Esophagus muscularis mucosa (tissue), 4 donors: ENCODE measurements around the gene WDFY2. TPM values are rescaled to one million over a fixed set of nuclear protein-coding genes. Genes with fewer than 3 reads are reported as not detected.
A peak's percentile ranks its signal among the peaks of the same experiment; 100 is the strongest.

Source experiments
- DNase-seq: peaks from one replicate; pipeline ENCODE4 v3.0.0-alpha.2; 2017; ENCODE audit errors: extremely low spot score
- H3K27ac ChIP-seq, 4 donors: fragments of 200-600 bp; sonication (generic); replicated peaks in 1 of 4; 1 replicate in 3 of 4; 2 replicates in 1 of 4; pipeline ENCODE4 v1.5.1; 2016 to 2019; ENCODE audit warnings: mild to moderate bottlenecking in 1 of 4
- H3K27me3 ChIP-seq, 4 donors: fragments of 200-600 bp; sonication (generic); one replicate each; pipeline versions ENCODE4 v1.5.1 to v1.6.0; 2016 to 2019
- H3K36me3 ChIP-seq, 4 donors: fragments of 200-600 bp; sonication (generic); one replicate each; pipeline ENCODE4 v1.5.1; 2016 to 2019
- H3K4me1 ChIP-seq, 4 donors: fragments of 200-600 bp; sonication (generic); one replicate each; pipeline ENCODE4 v1.5.1; 2016 to 2019
- H3K4me3 ChIP-seq, 4 donors: fragments of 200-600 bp; sonication (generic); 1 replicate in 2 of 4; 2 replicates in 2 of 4; pipeline ENCODE4 v1.5.1; 2016 to 2019; ENCODE audit warnings: mild to moderate bottlenecking in 4 of 4, moderate library complexity in 1 of 4
- H3K9me3 ChIP-seq, 4 donors: fragments of 200-600 bp; sonication (generic); 1 replicate in 3 of 4; 2 replicates in 1 of 4; pipeline ENCODE4 v1.5.1; 2016 to 2019
- CTCF ChIP-seq, 3 experiments: fragments of 200-600 bp in 2 of 3; fragments of 450-650 bp in 1 of 3; sonication (generic) in 2 of 3; IDR thresholded peaks; one replicate each; pipeline ENCODE4 v1.5.1; 2017 to 2019; ENCODE audit warnings: antibody characterized with exemption in 3 of 3, mild to moderate bottlenecking in 2 of 3, moderate library complexity in 1 of 3
- EP300 ChIP-seq: sonication (generic); formaldehyde crosslinking; IDR thresholded peaks from one replicate; pipeline ENCODE4 v1.6.1; 2017; ENCODE audit warnings: antibody characterized with exemption
- POLR2A ChIP-seq: fragments of 450-650 bp; IDR thresholded peaks from one replicate; pipeline ENCODE4 v1.6.1; 2017; ENCODE audit warnings: antibody characterized with exemption, moderate library complexity, mild to moderate bottlenecking, low read depth
- POLR2AphosphoS5 ChIP-seq, 2 donors: sonication (generic); formaldehyde crosslinking; IDR thresholded peaks; one replicate each; pipeline ENCODE4 v1.6.1; 2017; ENCODE audit warnings: antibody characterized with exemption in 2 of 2
- WGBS: methylation state at CpG from one replicate; pipeline ENCODE4 v1.1.5; 2018; 5-methylcytosine and 5-hydroxymethylcytosine counted together
- intact Hi-C: fragments of 100-400 bp; cut with DNase I; formaldehyde crosslinking; loops from one replicate; pipeline ENCODE4 v1.15.1; 2023
- total RNA-seq, 4 donors: library from RNA; depleted of rRNA; stranded (reverse); fragments of >200 nt; gene quantifications; one replicate each; pipeline versions ENCODE4 v1.1.0 to v1.2.1, GENCODE V29; 2016

WDFY2 gene
- total RNA-seq, 4 donors from 2014 or later = 4.7 to 8.7 (median 5.7) TPM

DNA sequence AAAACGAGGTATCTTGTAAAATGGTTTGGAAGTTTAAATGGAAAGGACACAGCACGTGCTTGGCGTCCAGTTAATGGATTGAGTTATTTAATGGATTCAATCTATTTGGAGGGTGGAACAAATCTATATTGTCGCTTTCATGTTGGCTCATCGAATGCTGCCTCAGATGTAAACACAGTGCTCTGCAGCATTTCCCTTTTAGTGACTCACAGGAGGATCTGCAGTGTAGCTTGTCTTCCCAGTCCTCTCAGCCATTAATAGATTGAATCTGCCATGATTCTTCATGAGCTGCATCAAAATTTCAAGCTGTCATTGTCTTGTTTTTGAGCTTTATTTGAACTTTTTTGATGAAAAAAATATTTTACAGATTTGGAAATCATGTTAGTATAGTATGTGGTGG lies 175.0 kb downstream of the WDFY2 start:
- Histone ChIP-seq H3K4me1 (peaks cover 4 to 8% (median 6%) of the 10 kb centered on the region in 4 donors), H3K27me3 (no peaks in the 10 kb centered on the region), H3K27ac (no peak overlapping the region), H3K36me3 (peaks cover 7 to 75% (median 42%) of the 10 kb centered on the region in 4 donors), H3K9me3 (no peaks in the 10 kb centered on the region), H3K4me3 (no peak overlapping the region)
- intact Hi-C loops = no loop called here
- 82% methylated on average over 5 of the region's 5 CpGs for WGBS
- DNase-seq = no peak
- no peak for TF ChIP-seq CTCF (IDR thresholded peaks at IDR 0.05)
- no peak for TF ChIP-seq POLR2AphosphoS5 (IDR thresholded peaks at IDR 0.05)
- TF ChIP-seq EP300 = no peak
- TF ChIP-seq POLR2A = no peak

GRCh38 chr13:51760592-51760991 lies 176.3 kb downstream of the WDFY2 start:
- no peaks in the 10 kb centered on the region for H3K27me3 ChIP-seq
- 79% methylated on average over 12 of the region's 12 CpGs for WGBS
- H3K9me3 ChIP-seq = no peaks in the 10 kb centered on the region
- TF ChIP-seq CTCF (IDR thresholded peaks at IDR 0.05) = no peak
- H3K4me1 ChIP-seq = peaks cover 13 to 17% (median 15%) of the 10 kb centered on the region in 4 donors
- no peak overlapping the region for H3K4me3 ChIP-seq
- DNase-seq = no peak
- H3K27ac ChIP-seq = no peak overlapping the region
- H3K36me3 ChIP-seq = peaks cover 7 to 67% (median 39%) of the 10 kb centered on the region in 4 donors
- intact Hi-C loops = no loop called here

DNA sequence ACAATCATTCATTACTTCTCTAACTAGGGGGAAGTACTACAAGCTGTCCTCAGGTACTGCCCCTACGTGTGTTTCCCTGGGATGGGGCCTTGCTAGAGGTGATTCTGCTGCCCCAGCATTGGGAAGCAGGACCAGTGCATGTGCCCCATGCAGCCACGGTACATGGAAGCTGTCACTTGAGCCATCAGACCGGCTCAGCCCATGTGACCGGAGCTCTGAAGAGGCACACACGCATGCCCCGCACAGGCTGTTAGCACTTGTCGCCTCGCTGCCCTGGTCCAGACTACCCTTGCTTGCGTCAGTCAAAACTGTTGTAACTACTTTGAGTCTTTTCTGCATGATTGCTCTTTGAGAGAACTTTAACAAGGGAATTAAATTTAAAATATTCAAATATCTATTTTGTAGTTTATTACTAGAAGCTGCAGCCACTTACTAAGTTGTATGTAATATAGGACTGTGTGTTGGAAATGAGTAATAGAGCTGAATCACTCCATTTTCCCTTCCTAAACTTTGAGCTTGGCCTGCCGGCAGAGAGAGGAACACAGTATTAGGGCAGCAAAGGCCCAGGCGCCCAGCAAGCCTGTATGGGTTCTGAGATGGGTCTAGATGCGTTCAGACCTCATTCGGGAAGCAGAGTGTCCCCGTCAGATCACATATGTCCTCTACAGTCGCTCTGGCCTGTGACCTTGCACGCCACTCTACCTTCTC lies 177.5 kb downstream of the WDFY2 start:
- H3K36me3 ChIP-seq = peaks cover 7 to 61% (median 27%) of the 10 kb centered on the region in 4 donors
- WGBS = 95% methylated on average over 16 of the region's 16 CpGs
- intact Hi-C loops = no loop called here

DNA sequence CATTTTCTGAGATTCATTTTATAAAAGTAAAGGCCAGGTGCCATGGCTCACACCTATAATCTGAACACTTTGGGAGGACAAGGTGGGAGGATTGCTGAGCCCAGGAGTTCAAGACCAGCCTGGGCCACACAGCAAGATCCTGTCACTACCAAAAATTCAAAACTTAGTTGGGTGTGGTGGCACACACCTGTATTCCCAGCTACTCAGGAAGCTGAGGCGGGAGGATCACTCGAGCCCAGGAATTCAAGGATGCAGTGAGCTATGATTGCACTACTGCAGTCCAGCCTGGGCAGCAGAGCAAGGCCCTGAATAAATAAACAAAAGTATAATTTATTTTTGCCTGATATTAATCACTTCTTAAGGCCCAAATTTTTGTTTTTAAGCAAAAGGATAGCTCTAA lies 179.2 kb downstream of the WDFY2 start:
- Histone ChIP-seq H3K4me1 (peaks cover 16 to 17% (median 17%) of the 10 kb centered on the region in 4 donors), H3K9me3 (no peaks in the 10 kb centered on the region), H3K27ac (peak overlapping the region in 2 of 4 donors; percentile 53 to 73), H3K27me3 (no peaks in the 10 kb centered on the region), H3K4me3 (no peak overlapping the region), H3K36me3 (peaks cover 7 to 60% (median 27%) of the 10 kb centered on the region in 4 donors)
- WGBS = 89% methylated on average over 2 of the region's 2 CpGs
- TF ChIP-seq EP300 = no peak
- no peak for TF ChIP-seq POLR2AphosphoS5 (IDR thresholded peaks at IDR 0.05)
- TF ChIP-seq CTCF (IDR thresholded peaks at IDR 0.05) = no peak
- TF ChIP-seq POLR2A = no peak
- DNase-seq = peak; percentile 7
- intact Hi-C loops = no loop called here

More for the DNA sequence above, 177.5 kb downstream of the WDFY2 start:
- TF ChIP-seq POLR2A (no peak), POLR2AphosphoS5 (IDR thresholded peaks at IDR 0.05) (no peak), CTCF (IDR thresholded peaks at IDR 0.05) (no peak), EP300 (no peak)
- H3K4me3 ChIP-seq = no peak overlapping the region
- peaks cover 13 to 17% (median 15%) of the 10 kb centered on the region in 4 donors for H3K4me1 ChIP-seq
- no peaks in the 10 kb centered on the region for H3K9me3 ChIP-seq
- H3K27me3 ChIP-seq = no peaks in the 10 kb centered on the region
- no peak overlapping the region for H3K27ac ChIP-seq
- DNase-seq = no peak
